CD4-positive, CD25-positive, alpha-beta regulatory T cell (primary cell): Measurements from ENCODE around the gene TEX19. TPM values are rescaled to one million over a fixed set of nuclear protein-coding genes. Genes with fewer than 3 reads are reported as not detected.
A peak's percentile ranks its signal among the peaks of the same experiment; 100 is the strongest.
"Not testable (repeated sequence)": the region's sequence is repeated elsewhere in the genome, so short reads cannot be mapped to it uniquely, and the experiment has no call there.

Experiments
- ATAC-seq, 2 donors: fragments of 150-1000 bp; cut with Tn5 transposase; one replicate each; pipeline ENCODE4 v1.10.0; 2021; ENCODE audit warnings: low read depth in 2 of 2, moderate number of reproducible peaks in 2 of 2, moderate library complexity in 1 of 2
- DNase-seq, 3 donors: peaks; one replicate each; pipeline versions ENCODE4 v3.0.0 to v3.0.0-alpha.2; 2012 to 2022; ENCODE audit warnings: mixed read lengths in 1 of 3
- H3K27ac ChIP-seq: one replicate; pipeline ENCODE4 v1.7.0; 2013; ENCODE audit warnings: mild to moderate bottlenecking, low read length; ENCODE audit not compliant: insufficient read depth, poor library complexity, severe bottlenecking
- H3K27me3 ChIP-seq: one replicate; pipeline ENCODE4 v1.7.0; 2013; ENCODE audit warnings: low read length; ENCODE audit not compliant: control insufficient read depth, insufficient read depth
- H3K36me3 ChIP-seq: one replicate; pipeline ENCODE4 v1.7.0; 2013; ENCODE audit warnings: mild to moderate bottlenecking, low read length, moderate library complexity; ENCODE audit not compliant: control insufficient read depth, insufficient read depth
- H3K4me1 ChIP-seq: 2 replicates; pipeline ENCODE4 v1.7.0; 2013; ENCODE audit warnings: mild to moderate bottlenecking, low read length; ENCODE audit not compliant: insufficient read depth, control insufficient read depth, poor library complexity, severe bottlenecking
- H3K4me3 ChIP-seq: one replicate; pipeline ENCODE4 v1.7.0; 2013; ENCODE audit warnings: low read depth, mild to moderate bottlenecking, low read length, moderate library complexity
- H3K9me3 ChIP-seq, 2 experiments: 1 replicate in 1 of 2; 2 replicates in 1 of 2; pipeline ENCODE4 v1.7.0; 2013; ENCODE audit warnings: low read length in 2 of 2, mild to moderate bottlenecking in 1 of 2, moderate library complexity in 1 of 2; ENCODE audit not compliant: control insufficient read depth in 2 of 2
- H3K27ac Mint-ChIP-seq, 3 donors: one replicate each; pipeline ENCODE4 v1.8.0; 2020 to 2022; ENCODE audit warnings: mild to moderate bottlenecking in 3 of 3, mixed read lengths in 3 of 3, moderate library complexity in 2 of 3
- H3K27me3 Mint-ChIP-seq: one replicate; pipeline ENCODE4 v1.8.0; 2022; ENCODE audit warnings: mild to moderate bottlenecking, mixed read lengths
- H3K36me3 Mint-ChIP-seq: one replicate; pipeline ENCODE4 v1.8.0; 2020; ENCODE audit warnings: mixed read lengths
- H3K4me1 Mint-ChIP-seq, 4 donors: one replicate each; pipeline ENCODE4 v1.8.0; 2020 to 2022; ENCODE audit warnings: mixed read lengths in 4 of 4, mild to moderate bottlenecking in 1 of 4
- H3K4me3 Mint-ChIP-seq, 4 donors: one replicate each; pipeline ENCODE4 v1.8.0; 2020 to 2022; ENCODE audit warnings: mild to moderate bottlenecking in 4 of 4, mixed read lengths in 4 of 4, moderate library complexity in 3 of 4
- H3K9me3 Mint-ChIP-seq, 7 donors: one replicate each; pipeline ENCODE4 v1.8.0; 2020 to 2022; ENCODE audit warnings: mixed read lengths in 7 of 7, mild to moderate bottlenecking in 3 of 7, moderate library complexity in 2 of 7
- polyA plus RNA-seq, 4 donors: library from polyadenylated mRNA; unstranded; fragments of 300-500 nt; fragmentation: Illumina TruSeq; gene quantifications; one replicate each; pipeline ENCODE4 v1.2.3, GENCODE V29; 2021
- total RNA-seq: library from RNA; stranded (reverse); gene quantifications from one replicate; pipeline ENCODE4 v1.2.3, GENCODE V29; 2022

The TEX19 gene
- total and polyA plus RNA-seq, 5 donors from 2014 or later: not detected

DNA sequence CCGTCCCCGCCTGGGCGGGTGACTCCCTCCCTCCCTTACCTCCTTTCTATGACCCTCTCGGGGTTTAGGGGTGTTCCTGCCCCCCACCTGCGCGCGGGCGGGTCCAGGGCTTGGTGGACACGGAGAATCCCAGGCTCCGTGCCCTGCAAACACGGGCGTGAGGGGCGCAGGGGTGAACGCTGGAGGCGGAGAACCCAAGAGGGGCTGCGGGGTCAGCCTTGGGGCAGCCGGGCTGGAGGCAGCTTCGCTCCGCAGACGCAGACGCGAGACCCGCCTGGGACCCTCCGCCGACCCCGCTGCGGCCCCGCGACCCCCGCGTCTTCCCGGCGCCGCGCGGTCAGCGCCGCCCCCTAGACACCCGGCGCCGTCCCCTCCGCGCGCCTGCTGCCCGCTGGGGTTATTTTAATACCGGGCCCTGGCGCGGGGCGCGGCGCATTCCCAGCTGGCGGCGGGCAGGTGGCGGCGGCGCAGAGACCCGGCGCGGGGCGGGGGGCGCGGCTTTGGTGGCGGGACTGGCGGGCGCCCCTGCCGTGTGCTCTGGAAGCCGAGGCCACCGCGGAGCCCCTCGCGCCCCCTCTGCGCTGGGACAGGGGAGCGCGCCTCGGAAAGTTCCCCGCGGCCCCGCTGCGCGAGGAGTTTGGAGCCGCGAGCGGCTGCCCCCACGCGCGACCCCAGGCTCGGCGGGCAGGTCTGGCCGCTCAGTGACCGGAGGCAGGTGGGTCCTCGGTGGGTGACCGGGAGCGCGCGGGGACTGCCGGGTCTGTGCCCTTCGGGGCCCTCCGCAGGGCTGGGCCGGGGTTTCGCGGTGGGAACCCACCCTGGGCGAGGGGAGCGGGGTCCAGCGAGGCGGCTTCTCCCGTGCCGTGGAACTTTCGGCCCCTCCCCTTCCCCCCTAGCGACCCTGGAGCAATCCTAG is 12.5 kb downstream of the TEX19 start, which contains the start of gene UTS2R:
TSS of gene UTS2R (plus strand) at position 433 of the 916 bp plus-strand sequence. CDS start 2,560 bp downstream, outside the sequence.
- peak within 1 kb of the TSS in 3 of 4 donors; percentile 15 to 82 (median 78) for H3K4me3 Mint-ChIP-seq
- DNase-seq: no peak
- H3K36me3 Mint-ChIP-seq: no peaks in the 10 kb centered on the region
- no peak within 1 kb of the TSS for H3K27ac Mint-ChIP-seq
- no peak within 1 kb of the TSS for H3K27ac ChIP-seq
- ATAC-seq: no peak
- H3K9me3 ChIP-seq: no peaks in the 10 kb centered on the region
- peaks cover 19% of the 10 kb centered on the region for H3K4me1 ChIP-seq
- H3K27me3 Mint-ChIP-seq: peaks cover 40% of the 10 kb centered on the region
- peaks cover 0 to 13% (median 1%) of the 10 kb centered on the region in 4 donors for H3K4me1 Mint-ChIP-seq
- no peaks in the 10 kb centered on the region for H3K36me3 ChIP-seq
- no peaks in the 10 kb centered on the region for H3K27me3 ChIP-seq
- H3K4me3 ChIP-seq: no peak within 1 kb of the TSS
- no peaks in the 10 kb centered on the region for H3K9me3 Mint-ChIP-seq

DNA sequence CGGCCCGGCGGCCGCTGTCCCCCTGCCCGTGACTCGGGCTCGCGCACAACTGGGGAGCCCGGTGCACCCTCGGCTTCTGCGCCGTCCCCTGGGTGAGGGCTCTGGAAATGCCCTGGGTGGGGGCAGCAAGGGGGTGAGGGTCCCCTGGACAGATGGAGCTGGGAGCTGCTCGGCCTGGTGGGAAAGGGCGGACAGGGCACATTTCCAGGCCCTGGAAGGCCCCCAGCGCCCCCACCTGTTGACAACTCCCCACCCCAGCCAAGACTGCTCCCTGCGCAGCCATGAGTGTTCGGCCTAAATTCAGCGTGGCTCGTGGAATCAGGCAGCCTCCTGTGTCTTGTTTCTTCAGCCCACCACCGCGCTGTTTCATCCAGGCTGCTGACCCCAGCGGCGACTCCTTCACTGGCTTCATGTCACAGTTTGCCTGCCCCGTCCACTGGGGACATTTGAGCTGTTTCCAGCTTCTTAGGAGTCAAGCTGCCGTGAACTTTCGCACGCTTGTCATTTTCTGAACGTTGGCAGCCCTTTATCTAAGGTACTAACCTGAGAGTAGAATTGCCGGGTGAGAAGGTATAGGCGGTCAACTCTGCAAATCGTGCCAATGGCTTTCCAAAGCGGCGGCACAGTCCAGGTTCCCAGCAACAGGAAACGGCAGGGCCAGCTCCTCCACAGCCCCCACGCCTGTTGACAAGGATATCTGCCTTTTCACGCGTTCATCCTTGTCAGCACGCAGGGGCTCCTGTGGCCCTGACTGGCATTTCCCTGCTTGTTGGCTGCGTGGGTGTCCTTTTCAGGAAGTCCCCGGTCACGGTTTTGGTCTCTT is 13.4 kb downstream of the TEX19 start:
- Histone ChIP-seq H3K27me3 (no peaks in the 10 kb centered on the region), H3K9me3 (no peaks in the 10 kb centered on the region), H3K4me3 (no peak overlapping the region), H3K36me3 (no peaks in the 10 kb centered on the region), H3K4me1 (peaks cover 19% of the 10 kb centered on the region), H3K27ac (no peak overlapping the region)
- Mint-ChIP-seq H3K27me3 (peaks cover 39% of the 10 kb centered on the region), H3K36me3 (no peaks in the 10 kb centered on the region), H3K9me3 (no peaks in the 10 kb centered on the region), H3K4me1 (peaks cover 0 to 13% (median 1%) of the 10 kb centered on the region in 4 donors), H3K27ac (no peak overlapping the region), H3K4me3 (no peak overlapping the region)
- no peak for DNase-seq
- no peak for ATAC-seq

DNA sequence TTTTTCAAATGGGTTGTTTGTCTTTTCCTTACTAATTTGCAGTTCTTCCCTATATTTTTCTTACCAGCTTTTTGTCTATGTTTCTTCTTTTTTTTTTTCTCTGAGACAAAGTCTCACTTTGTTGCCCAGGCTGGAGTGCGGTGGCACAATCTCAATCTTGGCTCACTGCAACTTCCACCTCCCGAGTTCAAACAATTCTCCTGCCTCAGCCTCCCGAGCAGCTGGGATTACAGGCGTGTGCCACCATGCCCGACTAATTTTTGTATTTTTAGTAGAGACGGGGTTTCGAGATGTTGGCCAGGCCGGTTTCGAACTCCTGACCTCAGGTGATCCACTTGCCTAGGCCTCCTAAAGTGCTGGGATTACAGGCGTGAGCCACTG is 14.0 kb downstream of the TEX19 start:
- peaks cover 19% of the 10 kb centered on the region for H3K4me1 ChIP-seq
- not testable (repeated sequence) for H3K4me3 Mint-ChIP-seq, H3K27ac Mint-ChIP-seq, H3K36me3 Mint-ChIP-seq, H3K9me3 ChIP-seq, H3K27me3 ChIP-seq, H3K27ac ChIP-seq, H3K36me3 ChIP-seq, H3K9me3 Mint-ChIP-seq, DNase-seq, H3K4me3 ChIP-seq, ATAC-seq
- peaks cover 0 to 13% (median 1%) of the 10 kb centered on the region in 4 donors for H3K4me1 Mint-ChIP-seq
- peaks cover 43% of the 10 kb centered on the region for H3K27me3 Mint-ChIP-seq

DNA sequence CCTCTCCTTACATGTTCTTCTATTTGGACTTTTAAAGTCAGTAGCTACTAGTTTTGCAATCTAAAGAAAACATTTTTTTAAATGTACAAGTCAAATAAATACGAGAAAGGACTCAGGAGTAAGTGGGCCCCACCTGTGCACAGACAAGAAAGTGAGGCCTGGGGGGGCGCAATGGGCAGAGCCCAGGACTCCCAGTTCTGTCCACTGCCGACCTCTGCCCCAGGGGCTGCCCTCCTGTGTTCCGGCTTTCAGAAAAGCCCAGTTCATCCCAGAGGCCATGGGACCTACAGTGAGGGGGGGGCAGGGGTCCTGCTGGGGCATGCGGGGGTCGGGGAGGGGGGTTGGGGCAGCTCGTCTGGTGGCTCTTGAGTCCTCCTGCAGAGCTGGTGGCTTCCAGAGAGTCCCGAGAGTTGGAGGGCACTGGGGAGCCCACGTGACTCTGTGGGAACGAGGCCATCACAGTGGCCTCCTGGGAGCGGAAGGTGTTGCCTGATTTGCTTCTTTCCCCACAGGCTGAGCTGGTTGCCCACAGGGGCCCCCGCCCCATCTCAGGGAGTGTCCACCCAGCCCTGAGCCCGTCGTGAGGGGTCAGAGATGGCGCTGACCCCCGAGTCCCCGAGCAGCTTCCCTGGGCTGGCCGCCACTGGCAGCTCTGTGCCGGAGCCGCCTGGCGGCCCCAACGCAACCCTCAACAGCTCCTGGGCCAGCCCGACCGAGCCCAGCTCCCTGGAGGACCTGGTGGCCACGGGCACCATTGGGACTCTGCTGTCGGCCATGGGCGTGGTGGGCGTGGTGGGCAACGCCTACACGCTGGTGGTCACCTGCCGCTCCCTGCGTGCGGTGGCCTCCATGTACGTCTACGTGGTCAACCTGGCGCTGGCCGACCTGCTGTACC is 14.9 kb downstream of the TEX19 start:
- DNase-seq (no peak), ATAC-seq (no peak)
- no peak overlapping the region for H3K4me3 ChIP-seq
- Mint-ChIP-seq H3K27me3 (peaks cover 43% of the 10 kb centered on the region), H3K9me3 (no peaks in the 10 kb centered on the region), H3K27ac (no peak overlapping the region), H3K36me3 (no peaks in the 10 kb centered on the region), H3K4me1 (peaks cover 0 to 13% (median 1%) of the 10 kb centered on the region in 4 donors), H3K4me3 (no peak overlapping the region)
- no peak overlapping the region for H3K27ac ChIP-seq
- H3K9me3 ChIP-seq: no peaks in the 10 kb centered on the region
- H3K4me1 ChIP-seq: peaks cover 19% of the 10 kb centered on the region
- H3K36me3 ChIP-seq: no peaks in the 10 kb centered on the region
- no peaks in the 10 kb centered on the region for H3K27me3 ChIP-seq

DNA sequence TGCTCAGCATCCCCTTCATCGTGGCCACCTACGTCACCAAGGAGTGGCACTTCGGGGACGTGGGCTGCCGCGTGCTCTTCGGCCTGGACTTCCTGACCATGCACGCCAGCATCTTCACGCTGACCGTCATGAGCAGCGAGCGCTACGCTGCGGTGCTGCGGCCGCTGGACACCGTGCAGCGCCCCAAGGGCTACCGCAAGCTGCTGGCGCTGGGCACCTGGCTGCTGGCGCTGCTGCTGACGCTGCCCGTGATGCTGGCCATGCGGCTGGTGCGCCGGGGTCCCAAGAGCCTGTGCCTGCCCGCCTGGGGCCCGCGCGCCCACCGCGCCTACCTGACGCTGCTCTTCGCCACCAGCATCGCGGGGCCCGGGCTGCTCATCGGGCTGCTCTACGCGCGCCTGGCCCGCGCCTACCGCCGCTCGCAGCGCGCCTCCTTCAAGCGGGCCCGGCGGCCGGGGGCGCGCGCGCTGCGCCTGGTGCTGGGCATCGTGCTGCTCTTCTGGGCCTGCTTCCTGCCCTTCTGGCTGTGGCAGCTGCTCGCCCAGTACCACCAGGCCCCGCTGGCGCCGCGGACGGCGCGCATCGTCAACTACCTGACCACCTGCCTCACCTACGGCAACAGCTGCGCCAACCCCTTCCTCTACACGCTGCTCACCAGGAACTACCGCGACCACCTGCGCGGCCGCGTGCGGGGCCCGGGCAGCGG is 15.7 kb downstream of the TEX19 start:
- Histone ChIP-seq H3K4me3 (no peak overlapping the region), H3K4me1 (peaks cover 19% of the 10 kb centered on the region), H3K27me3 (no peaks in the 10 kb centered on the region), H3K9me3 (no peaks in the 10 kb centered on the region), H3K36me3 (no peaks in the 10 kb centered on the region), H3K27ac (no peak overlapping the region)
- H3K9me3 Mint-ChIP-seq: no peaks in the 10 kb centered on the region
- DNase-seq (no peak), ATAC-seq (no peak)
- H3K27ac Mint-ChIP-seq: no peak overlapping the region
- H3K4me3 Mint-ChIP-seq: no peak overlapping the region
- no peaks in the 10 kb centered on the region for H3K36me3 Mint-ChIP-seq
- peaks cover 0 to 13% (median 1%) of the 10 kb centered on the region in 4 donors for H3K4me1 Mint-ChIP-seq
- H3K27me3 Mint-ChIP-seq: peaks cover 41% of the 10 kb centered on the region

DNA sequence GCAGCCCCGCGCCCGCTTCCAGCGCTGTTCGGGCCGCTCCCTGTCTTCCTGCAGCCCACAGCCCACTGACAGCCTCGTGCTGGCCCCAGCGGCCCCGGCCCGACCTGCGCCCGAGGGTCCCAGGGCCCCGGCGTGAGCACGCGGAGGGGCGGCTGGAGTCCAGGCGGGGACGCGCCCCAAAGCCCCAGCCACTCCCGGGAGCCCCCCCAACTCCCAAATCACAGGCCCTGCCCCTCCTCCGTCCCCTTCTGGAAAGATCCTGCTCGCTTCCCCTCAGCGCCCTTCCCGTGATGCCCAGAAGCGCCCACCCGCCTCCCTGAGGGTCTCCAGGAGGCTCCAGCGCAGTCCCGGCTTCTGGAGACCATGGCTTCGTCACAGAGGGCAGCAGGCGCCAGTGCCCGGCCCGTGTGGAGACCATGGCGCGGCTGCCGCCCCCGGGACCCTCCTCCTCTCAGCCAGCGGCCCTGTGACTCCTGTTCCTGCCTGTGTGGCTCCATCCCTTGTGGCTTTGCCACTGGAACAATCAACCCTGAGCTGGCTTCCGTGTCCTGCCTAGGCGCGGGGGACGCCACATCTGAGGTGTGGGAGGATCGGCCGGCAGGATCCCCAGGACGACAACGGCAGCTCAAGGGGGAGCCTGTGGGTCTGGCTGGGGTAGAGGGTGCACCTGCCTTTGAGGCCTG is 16.5 kb downstream of the TEX19 start:
- no peaks in the 10 kb centered on the region for H3K9me3 Mint-ChIP-seq
- H3K4me3 Mint-ChIP-seq: no peak overlapping the region
- Histone ChIP-seq H3K9me3 (no peaks in the 10 kb centered on the region), H3K4me3 (no peak overlapping the region), H3K27ac (no peak overlapping the region), H3K4me1 (peaks cover 16% of the 10 kb centered on the region), H3K27me3 (no peaks in the 10 kb centered on the region), H3K36me3 (no peaks in the 10 kb centered on the region)
- H3K27me3 Mint-ChIP-seq: peaks cover 41% of the 10 kb centered on the region
- H3K4me1 Mint-ChIP-seq: peaks cover 0 to 11% (median 1%) of the 10 kb centered on the region in 4 donors
- DNase-seq: no peak
- ATAC-seq: no peak
- no peak overlapping the region for H3K27ac Mint-ChIP-seq
- no peaks in the 10 kb centered on the region for H3K36me3 Mint-ChIP-seq
